Urothelium cell line (cell line): ENCODE measurements around the gene FBXL17.
A peak's percentile ranks its signal among the peaks of the same experiment; 100 is the strongest.

Experiments
- DNase-seq: peaks from one replicate; pipeline ENCODE4 v3.0.0; 2011; ENCODE audit warnings: low spot score, mixed read lengths
- FAIRE-seq: peaks from 2 replicates; lab custom pipeline; 2011; peaks lifted over from hg19 to GRCh38; lab: Jason Lieb, UNC

Gene FBXL17

DNA sequence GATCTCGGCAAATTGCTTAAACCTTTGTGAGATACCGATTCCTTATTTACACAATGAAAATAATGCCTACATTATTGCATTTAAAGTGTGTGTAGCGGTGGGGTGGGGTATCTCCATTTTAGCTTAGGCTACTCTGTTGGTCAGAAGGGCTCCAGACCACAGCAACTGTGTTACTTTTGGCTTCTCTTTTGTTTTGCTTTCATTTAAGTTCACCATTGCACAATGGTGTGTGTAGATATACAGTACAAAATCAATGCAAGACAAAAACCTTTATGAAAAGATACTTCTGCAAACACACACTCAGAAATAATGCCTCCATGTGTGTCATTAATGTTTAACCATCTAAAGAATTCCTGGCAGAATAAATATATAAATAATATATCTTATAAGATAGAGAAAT, 279.4 kb downstream of the FBXL17 start:
- DNase-seq (no peak), FAIRE-seq (no peak)

DNA sequence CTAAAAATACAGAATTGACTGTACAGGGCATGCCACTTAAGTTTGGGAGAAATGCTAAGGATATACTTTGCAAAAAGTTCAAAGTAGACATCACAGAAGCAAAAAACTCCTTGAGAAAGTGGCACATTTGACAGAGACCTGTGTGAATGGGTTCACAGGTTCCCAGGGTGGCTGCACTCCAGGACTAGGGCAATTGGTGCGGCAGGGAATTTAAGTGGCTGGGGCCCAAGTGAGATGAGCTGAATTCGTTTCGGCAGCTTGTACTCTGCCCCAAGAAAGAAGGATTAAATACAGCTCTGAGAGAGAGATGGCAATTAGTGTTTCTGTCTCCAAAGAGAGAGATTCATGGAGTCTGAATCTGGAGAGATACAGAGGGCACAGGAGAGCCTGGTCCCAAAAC, 280.1 kb downstream of the FBXL17 start:
- FAIRE-seq (no peak), DNase-seq (no peak)

DNA sequence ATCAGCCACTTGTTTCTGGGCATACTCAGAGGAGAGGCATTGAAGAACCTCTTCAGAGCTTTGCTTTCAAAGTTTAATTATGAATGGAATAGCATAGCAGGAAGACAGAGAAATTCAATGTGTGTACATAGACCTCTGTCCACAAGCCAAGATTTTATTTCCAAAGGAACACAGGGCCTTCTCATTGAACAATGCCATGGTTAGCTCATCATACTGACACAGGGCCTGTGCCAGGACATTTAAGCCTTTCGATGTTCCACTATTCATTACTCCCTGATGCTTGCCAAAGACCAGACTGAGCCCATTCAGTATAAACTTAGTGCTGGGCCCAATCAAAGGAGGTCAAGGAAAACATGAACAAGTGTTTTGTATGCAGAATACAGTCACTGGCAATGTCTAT, 280.8 kb downstream of the FBXL17 start:
- no peak for DNase-seq
- no peak for FAIRE-seq

DNA sequence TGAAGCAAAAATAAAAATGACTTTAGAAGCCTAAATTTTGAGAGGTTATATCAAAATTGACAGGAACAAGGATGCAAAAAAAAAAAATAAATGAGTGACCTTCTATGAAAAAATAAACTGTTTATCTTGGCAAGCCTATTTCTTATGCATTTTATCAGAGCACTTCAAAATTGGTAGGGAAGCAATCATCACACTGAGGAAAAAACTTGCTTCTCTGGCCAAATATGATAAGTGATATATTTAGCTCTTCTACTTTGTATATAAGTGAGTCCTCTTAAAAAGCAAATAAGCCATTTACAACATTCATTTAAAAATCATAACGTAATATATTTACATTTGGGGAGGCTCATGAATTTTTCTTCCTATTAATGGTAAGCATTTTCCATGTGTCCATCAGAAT, 287.1 kb downstream of the FBXL17 start:
- FAIRE-seq (no peak), DNase-seq (no peak)

DNA sequence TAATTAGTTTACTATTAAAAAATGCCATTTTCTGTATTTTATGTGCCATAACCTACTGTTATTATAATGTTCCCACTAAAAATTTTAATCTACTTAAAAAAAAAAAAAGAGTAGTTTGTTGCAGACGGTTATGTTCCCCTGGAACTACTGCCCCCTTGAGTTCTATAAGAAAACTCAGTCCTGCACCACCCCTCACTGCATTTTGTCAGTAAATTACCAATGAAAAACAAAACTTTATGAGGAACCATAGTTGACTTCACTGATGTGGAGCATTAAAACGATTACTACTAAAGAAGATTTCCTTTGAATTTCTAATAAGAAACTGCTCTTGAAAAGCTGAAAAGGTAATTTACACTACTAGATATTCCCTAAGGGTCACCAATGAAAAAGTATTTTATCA, 288.7 kb downstream of the FBXL17 start:
- FAIRE-seq (no peak), DNase-seq (peak; percentile 13)

DNA sequence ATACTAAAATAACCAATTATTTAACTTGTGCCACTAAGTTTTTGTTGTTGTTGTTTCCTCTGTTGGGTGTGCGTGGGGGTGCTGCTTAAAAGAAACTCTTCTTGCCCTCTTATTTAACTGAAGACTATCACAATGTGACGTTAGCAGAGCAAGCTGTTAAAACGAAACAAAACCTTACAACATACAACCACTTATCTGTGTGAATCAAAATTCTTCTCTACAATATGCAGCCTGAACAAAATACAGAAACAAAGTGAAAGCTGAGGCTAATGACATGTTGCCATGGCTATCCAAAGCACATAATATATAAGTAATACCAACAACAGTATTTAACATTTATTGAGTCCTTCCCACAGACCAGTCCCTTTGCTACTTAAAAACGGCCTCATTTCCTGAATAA, 291.0 kb downstream of the FBXL17 start:
- FAIRE-seq, result no peak
- no peak for DNase-seq

DNA sequence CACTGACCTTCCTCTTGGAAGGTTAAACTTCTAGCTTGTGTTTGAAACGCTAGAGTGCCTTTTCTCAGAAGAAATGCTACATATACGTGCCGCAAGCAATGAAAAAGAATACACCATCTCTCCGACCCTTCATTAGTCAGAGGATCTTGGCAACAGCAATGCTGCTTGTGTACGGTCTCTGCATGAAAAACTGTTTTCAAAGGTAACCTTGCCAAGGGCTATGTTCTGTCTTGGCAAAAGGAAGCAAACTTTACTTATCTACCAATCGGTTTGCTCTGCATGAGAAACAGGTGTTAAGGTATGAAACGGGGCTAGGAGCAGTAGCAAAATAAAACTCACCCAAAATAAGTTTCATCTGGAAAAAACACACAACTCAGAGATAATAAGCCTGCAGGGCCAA, 297.8 kb downstream of the FBXL17 start:
- no peak for DNase-seq
- no peak for FAIRE-seq

DNA sequence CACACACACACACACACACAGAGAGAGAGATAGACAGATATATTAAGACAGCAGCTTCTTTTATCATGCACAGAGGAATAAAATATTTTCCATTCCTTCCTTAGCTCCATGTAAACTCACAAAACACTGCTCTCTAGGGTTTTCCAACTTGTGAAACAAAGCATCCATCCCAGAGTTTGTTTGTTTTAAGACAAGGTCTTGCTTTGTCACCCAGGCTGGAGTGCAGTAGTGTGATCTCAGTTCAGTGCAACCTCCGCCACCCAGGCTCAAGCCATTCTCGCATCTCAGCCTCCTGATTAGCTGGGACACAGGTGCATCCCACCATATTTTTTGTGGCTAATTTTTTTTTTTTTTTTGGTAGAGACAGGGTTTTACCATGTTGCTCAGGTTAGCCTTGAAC, 298.7 kb downstream of the FBXL17 start:
- FAIRE-seq, result no peak
- no peak for DNase-seq

DNA sequence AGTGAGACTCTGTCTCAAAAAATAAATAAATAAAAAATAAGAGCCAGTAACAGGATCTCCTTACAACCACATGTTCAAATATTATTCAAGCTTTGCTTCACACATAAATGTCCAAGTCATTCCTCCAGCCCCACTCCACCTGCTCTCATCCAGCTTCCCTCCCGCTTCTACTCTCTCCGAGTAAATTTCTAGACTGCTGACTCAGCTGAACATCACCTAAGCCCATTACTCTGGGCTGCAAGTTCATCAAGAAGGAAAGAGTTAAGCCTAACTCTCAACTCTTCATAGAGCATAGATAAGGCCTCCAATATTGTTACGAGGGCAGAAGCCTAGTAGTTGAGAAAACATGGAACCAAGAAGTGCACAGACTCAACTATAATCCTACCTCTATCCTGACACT, 300.2 kb downstream of the FBXL17 start:
- no peak for DNase-seq
- FAIRE-seq, result no peak

DNA sequence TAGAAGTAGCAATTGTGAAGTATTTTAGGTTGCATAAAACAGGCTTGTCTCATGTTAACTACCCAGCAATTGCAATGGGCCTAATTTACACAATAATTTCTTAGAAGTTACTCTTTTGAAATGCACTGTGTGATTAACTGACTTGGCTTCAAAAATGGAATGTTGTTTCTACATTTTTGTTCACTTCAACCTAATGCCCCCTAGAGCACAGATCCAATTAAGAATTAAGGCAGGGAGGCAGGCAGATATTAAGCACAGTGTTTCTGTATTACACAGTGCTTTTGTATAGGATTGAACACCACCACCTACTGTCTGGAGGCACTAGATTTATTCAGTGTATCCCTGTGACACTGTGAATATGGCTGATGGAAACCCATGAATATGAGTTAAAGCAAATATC, 302.1 kb downstream of the FBXL17 start:
- no peak for FAIRE-seq
- no peak for DNase-seq

DNA sequence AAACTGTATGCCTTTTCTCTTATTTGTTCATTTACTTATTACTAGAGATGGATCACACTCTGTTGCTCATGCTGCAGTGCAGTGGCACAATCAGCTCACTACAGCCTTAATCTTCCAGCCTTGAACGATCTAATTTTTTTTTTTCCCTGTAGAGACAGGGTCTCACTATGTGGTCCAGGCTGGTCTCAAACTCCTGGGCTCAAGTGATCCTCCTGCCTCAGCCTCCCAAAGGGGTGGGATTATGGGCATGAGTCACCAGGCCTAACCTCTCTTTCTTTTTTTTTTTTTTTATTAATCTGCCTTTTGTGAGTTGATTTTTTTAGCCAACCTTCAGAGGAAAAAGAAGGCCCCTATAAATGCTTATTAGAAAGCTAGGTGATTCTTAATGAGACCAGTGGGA, 303.0 kb downstream of the FBXL17 start:
- no peak for DNase-seq

DNA sequence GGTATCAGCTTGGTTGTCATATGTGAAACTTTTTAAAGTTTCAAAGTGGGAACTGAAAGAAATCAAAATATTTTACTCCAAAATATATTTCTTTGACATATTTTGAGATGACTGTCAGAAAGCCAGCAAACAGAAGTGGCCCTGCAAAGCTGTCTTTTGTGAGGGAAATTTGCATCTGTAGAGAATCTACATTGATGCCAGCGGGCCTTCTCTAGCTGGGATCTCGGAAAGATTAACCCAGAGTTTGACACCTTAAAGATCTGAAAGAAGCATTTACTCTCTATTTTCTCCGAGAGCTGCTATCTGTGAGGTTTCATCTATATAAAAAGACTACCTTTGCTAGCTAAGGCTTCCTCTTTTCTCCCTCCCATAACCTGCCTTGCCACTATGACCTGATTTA, 303.6 kb downstream of the FBXL17 start:
- no peak for DNase-seq
- no peak for FAIRE-seq

More for the DNA sequence above, 303.0 kb downstream of the FBXL17 start:
- FAIRE-seq, result no peak

DNA sequence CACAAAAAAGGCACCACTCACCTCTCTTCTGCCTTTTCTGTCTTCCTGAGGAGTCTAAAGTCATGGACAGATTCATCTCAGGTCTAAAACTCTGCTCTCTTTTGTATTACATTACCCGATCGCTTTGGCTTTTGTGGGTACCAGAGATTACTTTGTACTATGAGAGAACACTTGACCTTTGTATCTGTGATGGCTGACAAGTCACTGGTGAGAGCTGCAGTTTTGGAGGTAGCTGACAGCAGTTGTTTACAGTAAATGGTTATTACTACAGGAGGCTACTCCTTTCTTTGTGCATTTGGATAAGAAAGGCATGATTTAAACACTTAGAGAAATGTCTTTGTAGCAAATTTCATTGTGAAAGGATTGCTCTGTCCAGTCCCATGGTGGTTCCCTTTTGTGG, 307.3 kb downstream of the FBXL17 start:
- DNase-seq (no peak), FAIRE-seq (no peak)

DNA sequence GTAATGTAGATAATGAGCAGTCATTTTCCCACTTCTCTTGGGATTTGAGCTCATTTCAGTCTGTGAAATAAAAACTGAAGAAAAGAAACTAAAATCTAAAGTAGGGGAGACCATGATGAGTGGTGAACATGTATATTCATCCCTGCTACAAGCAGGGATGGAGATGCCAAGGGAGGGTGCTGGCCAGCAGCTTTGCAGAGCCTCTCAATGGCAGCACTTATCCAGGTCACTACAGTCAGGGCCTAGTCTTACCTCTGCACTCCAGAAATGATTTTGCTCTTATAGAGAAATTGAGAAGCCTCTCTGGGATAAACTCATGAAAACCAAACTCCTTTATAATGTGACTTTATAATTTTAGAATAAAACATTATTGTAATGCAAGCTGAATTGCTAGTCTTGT, 317.6 kb downstream of the FBXL17 start:
- no peak for DNase-seq
- no peak for FAIRE-seq

DNA sequence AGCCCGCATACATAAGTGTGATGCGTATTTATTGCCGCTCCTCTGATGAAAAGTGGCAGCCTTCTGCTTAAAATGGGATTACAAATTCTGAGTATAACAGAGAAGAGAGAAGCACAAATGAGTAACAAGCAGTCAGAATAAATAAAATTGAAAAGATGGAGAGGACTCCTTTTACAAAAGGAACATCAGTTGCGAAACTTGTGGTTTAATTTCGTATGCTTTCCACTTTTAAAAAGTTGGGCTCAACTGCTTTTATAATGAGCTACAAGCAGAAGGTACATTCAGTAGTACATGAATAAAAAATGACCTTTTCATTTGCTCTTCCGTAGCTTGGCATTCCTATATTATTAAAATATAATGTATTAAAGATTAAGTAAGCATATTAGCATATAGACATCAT, 320.0 kb downstream of the FBXL17 start:
- no peak for FAIRE-seq
- DNase-seq, result no peak

DNA sequence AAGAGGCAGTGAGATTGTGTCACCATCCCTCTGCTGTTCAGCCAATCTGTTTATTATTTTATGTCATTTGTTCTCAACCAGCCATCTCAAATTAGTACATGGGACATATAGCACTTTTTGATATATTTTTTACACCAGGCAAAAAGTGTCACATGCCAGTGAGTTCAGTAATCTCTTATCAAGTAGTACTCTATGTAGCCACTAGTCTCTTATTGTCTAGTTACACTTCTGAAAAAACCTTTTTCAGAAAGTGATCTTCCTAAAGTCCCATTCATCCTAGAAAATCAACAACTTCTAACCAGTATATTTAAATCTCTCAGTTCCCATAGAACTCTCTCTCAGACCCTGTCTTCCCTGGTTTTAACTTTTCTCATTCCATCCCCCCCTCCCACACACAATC, 321.6 kb downstream of the FBXL17 start:
- no peak for FAIRE-seq
- no peak for DNase-seq

DNA sequence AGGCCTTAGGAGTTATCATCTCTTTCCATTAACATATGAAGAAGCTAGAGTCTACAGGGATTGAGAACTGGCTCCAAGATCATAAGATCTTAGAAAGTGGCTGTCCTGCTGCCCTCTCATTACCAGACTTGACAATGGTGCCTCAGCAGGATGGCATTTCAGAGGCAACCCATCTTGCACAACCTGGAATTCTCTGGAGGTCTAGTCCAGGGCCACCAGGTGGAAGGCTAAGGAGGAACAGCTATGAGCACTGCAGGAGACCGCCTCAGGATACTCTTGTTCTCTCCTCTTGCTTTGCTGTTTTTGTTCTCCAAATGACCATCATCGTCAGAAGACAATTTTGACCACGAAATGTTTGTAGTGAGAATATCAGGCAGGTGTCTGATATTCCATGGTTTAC, 322.6 kb downstream of the FBXL17 start:
- DNase-seq, result no peak
- FAIRE-seq, result no peak

DNA sequence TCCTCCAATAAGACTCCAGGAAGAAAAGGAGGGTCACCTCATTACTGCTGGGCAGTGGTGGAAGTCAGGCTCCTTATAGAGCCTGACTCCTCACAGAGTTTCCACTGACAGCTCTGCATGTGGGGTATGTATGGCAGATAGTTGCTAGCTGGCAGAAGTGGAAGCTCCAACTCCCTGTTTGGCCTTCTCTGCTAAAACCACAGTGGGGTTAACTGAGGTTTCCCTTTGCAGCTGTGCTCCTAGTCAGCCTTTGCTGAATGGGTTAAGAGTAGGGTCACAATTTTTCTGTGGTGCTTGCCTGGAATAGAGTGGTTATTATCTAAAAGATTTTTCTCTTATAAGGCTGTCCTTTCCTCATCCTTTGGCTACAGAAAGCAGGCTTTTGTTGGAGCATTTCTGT, 327.5 kb downstream of the FBXL17 start:
- DNase-seq (no peak), FAIRE-seq (no peak)

DNA sequence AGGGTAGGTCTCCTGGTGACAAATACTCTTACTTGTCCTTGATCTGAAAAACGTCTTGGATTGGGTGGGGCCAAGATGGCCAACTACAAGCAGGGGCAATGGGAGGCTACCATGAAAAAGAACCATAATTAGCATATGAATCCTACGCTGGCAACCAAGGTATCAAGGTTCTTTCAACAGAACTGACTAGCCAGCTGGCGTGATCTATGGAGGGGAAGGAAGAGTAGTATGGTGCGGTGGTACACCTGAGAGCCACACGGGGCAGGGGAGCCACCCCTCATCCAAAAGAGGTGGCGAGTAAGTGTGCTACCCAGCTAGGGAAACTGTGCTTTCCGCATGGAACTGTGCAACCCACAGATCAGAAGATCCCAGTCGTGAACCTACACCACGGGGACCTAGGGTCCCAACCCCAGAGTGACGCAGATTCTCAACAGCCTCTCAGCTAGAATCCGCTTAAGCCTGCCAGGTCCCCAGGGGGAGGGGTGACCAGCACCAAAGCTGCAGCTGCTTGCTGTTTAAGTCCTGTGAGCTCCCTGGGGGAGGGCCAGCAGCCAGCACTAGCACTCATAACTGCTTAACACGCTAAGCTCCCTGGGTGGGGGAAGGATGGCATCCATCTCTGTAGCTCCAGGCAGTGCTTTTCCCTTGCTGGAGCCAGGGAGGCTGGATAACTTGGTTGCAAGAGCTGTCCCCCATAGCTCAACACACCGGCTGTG, 334.8 kb downstream of the FBXL17 start:
- FAIRE-seq (no peak), DNase-seq (no peak)

DNA sequence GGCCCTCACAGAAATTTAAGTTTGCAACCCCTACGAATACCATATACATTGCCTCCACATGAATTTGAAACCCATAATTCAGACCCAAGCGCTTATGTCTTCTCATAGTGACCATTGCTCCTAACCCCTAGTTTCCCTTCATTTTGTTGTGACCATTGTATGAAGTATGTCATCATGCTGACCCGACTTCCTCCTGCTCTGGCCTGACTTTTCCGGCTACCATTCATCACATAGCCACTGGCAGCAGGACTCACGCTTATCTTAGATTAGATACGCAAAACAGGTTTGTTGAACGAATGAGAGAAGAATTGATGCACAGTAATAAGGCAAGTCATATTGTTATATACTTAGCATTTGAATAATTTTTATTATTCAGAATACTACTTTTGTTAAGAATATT, 345.4 kb downstream of the FBXL17 start:
- FAIRE-seq, result no peak
- DNase-seq, result no peak

DNA sequence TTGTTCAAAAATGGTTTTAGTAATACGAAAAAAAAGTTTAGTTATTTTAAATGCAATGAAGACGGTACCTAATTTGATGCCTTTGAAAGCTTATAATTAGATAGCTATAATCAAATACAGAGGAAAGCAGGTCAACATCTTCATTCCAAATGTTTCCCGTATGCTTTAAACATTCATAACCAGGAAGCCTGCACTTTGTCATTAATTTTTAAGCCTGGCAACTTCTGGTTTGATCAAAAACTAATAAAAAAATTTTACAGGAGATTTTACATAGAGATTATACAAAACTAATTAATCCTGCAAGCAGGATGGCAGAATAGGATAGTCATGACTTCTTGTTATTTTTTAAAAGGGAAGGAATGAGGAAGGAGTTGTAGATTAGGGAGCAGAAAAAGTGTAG, 353.0 kb downstream of the FBXL17 start:
- FAIRE-seq (no peak), DNase-seq (no peak)

DNA sequence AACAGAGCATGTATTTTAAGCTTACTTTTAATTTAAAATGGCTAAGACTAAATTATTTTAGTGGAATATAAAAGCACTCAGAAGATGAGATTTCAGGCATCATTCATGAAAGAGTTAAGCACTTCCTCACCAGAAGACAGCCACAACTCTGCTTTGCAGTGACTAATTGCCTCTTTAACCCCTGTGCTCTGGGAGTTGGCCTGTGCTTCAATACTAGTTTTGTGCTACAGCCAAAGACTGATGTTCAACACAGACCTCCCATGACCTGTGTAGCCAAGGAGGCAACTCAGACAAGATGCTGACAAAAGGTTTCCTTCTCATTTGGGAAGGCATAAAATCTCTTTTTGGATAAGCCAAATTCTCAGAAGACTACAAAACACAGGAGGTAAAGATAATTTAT, 353.5 kb downstream of the FBXL17 start:
- no peak for FAIRE-seq
- DNase-seq, result no peak

DNA sequence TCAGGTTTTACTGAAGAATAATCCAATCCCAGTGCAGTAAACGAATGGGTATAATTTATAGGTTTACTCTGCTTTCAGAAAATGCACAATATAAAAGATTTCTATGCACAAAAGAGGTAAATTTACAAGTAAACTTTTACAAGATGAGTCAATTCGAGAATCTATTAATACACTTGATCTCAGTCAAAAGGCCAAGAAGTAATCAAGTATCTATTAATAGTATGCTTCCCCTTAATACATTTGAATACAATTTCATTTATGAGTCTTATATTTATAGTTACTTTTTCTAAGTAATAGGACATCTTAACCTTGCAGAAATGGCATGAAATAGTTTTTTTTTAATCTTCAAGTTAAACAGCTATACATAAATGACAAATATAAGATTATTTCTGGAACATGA, 355.9 kb downstream of the FBXL17 start:
- no peak for FAIRE-seq
- no peak for DNase-seq
